Duodenal mucosa (tissue), 2 donors: Measurements from ENCODE around the gene EDIL3.
"Not testable (repeated sequence)": the region's sequence is repeated elsewhere in the genome, so short reads cannot be mapped to it uniquely, and the experiment has no call there.

ENCODE experiments used
- H3K27ac ChIP-seq: one replicate; pipeline ENCODE4 v1.7.0; 2013; ENCODE audit warnings: low read depth, low read length
- H3K27me3 ChIP-seq, 2 donors: one replicate each; pipeline ENCODE4 v1.7.0; 2013; ENCODE audit warnings: low read length in 2 of 2, control low read depth in 1 of 2; ENCODE audit not compliant: insufficient read depth in 2 of 2, control insufficient read depth in 1 of 2
- H3K36me3 ChIP-seq, 2 donors: one replicate each; pipeline ENCODE4 v1.7.0; 2013; ENCODE audit warnings: low read length in 2 of 2, control low read depth in 1 of 2; ENCODE audit not compliant: insufficient read depth in 2 of 2, control insufficient read depth in 1 of 2
- H3K4me1 ChIP-seq, 2 donors: one replicate each; pipeline ENCODE4 v1.7.0; 2013; ENCODE audit warnings: low read length in 2 of 2, control low read depth in 1 of 2; ENCODE audit not compliant: insufficient read depth in 2 of 2, control insufficient read depth in 1 of 2
- H3K4me3 ChIP-seq, 2 donors: one replicate each; pipeline ENCODE4 v1.7.0; 2013; ENCODE audit warnings: low read length in 2 of 2, low read depth in 1 of 2
- H3K9ac ChIP-seq, 2 donors: one replicate each; pipeline ENCODE4 v1.7.0; 2013; ENCODE audit warnings: low read length in 2 of 2, low read depth in 1 of 2
- H3K9me3 ChIP-seq, 2 donors: one replicate each; pipeline ENCODE4 v1.7.0; 2013; ENCODE audit warnings: low read length in 2 of 2, control low read depth in 1 of 2; ENCODE audit not compliant: control insufficient read depth in 1 of 2

EDIL3 gene

GRCh38 chr5:84360056-84360455, 24.6 kb downstream of the EDIL3 start:
- no peaks in the 10 kb centered on the region for H3K9me3 ChIP-seq
- H3K9ac ChIP-seq = no peak overlapping the region
- H3K36me3 ChIP-seq = no peaks in the 10 kb centered on the region
- no peaks in the 10 kb centered on the region for H3K27me3 ChIP-seq
- no peak overlapping the region for H3K4me3 ChIP-seq
- no peak overlapping the region for H3K27ac ChIP-seq
- peaks cover 0 to 4% of the 10 kb centered on the region in 2 donors for H3K4me1 ChIP-seq

- Histone ChIP-seq H3K9ac (no peak overlapping the region), H3K27me3 (no peaks in the 10 kb centered on the region), H3K4me1 (no peaks in the 10 kb centered on the region), H3K27ac (no peak overlapping the region), H3K36me3 (no peaks in the 10 kb centered on the region), H3K9me3 (no peaks in the 10 kb centered on the region), H3K4me3 (no peak overlapping the region)
These were observed 30.6 kb downstream of the EDIL3 start for GRCh38 chr5:84354101-84354500.

GRCh38 chr5:84344788-84345187, 39.9 kb downstream of the EDIL3 start:
- no peaks in the 10 kb centered on the region for H3K4me1 ChIP-seq
- H3K9ac ChIP-seq = no peak overlapping the region
- H3K27me3 ChIP-seq = no peaks in the 10 kb centered on the region
- no peaks in the 10 kb centered on the region for H3K36me3 ChIP-seq
- no peaks in the 10 kb centered on the region for H3K9me3 ChIP-seq
- no peak overlapping the region for H3K4me3 ChIP-seq
- no peak overlapping the region for H3K27ac ChIP-seq

- Histone ChIP-seq H3K4me3 (no peak overlapping the region), H3K9ac (no peak overlapping the region), H3K27ac (no peak overlapping the region), H3K36me3 (no peaks in the 10 kb centered on the region), H3K4me1 (no peaks in the 10 kb centered on the region), H3K27me3 (no peaks in the 10 kb centered on the region), H3K9me3 (no peaks in the 10 kb centered on the region)
These were observed 41.5 kb downstream of the EDIL3 start for GRCh38 chr5:84343171-84343570.

- H3K27ac ChIP-seq = no peak overlapping the region
- H3K4me3 ChIP-seq = no peak overlapping the region
- H3K4me1 ChIP-seq = no peaks in the 10 kb centered on the region
- no peaks in the 10 kb centered on the region for H3K36me3 ChIP-seq
- H3K9ac ChIP-seq = no peak overlapping the region
- no peaks in the 10 kb centered on the region for H3K27me3 ChIP-seq
- no peaks in the 10 kb centered on the region for H3K9me3 ChIP-seq
These were observed 52.6 kb downstream of the EDIL3 start for GRCh38 chr5:84332106-84332505.

GRCh38 chr5:84327591-84327990, 57.1 kb downstream of the EDIL3 start:
- no peaks in the 10 kb centered on the region for H3K27me3 ChIP-seq
- no peak overlapping the region for H3K9ac ChIP-seq
- H3K9me3 ChIP-seq = peaks cover 1 to 2% of the 10 kb centered on the region in 2 donors
- no peak overlapping the region for H3K27ac ChIP-seq
- no peak overlapping the region for H3K4me3 ChIP-seq
- H3K36me3 ChIP-seq = no peaks in the 10 kb centered on the region
- no peaks in the 10 kb centered on the region for H3K4me1 ChIP-seq

GRCh38 chr5:84322646-84323045, 62.0 kb downstream of the EDIL3 start:
- Histone ChIP-seq H3K4me3 (no peak overlapping the region), H3K27me3 (no peaks in the 10 kb centered on the region), H3K9ac (no peak overlapping the region), H3K9me3 (peaks cover 3 to 6% of the 10 kb centered on the region in 2 donors), H3K36me3 (no peaks in the 10 kb centered on the region), H3K27ac (no peak overlapping the region), H3K4me1 (no peaks in the 10 kb centered on the region)

- not testable (repeated sequence) for H3K36me3 ChIP-seq, H3K9me3 ChIP-seq, H3K27ac ChIP-seq, H3K9ac ChIP-seq, H3K4me3 ChIP-seq, H3K27me3 ChIP-seq, H3K4me1 ChIP-seq
These were observed 66.9 kb downstream of the EDIL3 start for GRCh38 chr5:84317826-84318225.

- not testable (repeated sequence) for H3K9ac ChIP-seq, H3K9me3 ChIP-seq, H3K36me3 ChIP-seq, H3K4me3 ChIP-seq, H3K4me1 ChIP-seq, H3K27me3 ChIP-seq, H3K27ac ChIP-seq
These were observed 72.4 kb downstream of the EDIL3 start for GRCh38 chr5:84312280-84312679.

GRCh38 chr5:84309850-84310249, 74.8 kb downstream of the EDIL3 start:
- not testable (repeated sequence) for H3K36me3 ChIP-seq, H3K4me1 ChIP-seq, H3K9me3 ChIP-seq, H3K9ac ChIP-seq, H3K27me3 ChIP-seq, H3K27ac ChIP-seq, H3K4me3 ChIP-seq

GRCh38 chr5:84306601-84307000, 78.1 kb downstream of the EDIL3 start:
- Histone ChIP-seq H3K9me3 (no peaks in the 10 kb centered on the region), H3K27ac (no peak overlapping the region), H3K9ac (no peak overlapping the region), H3K4me3 (no peak overlapping the region), H3K4me1 (no peaks in the 10 kb centered on the region), H3K36me3 (no peaks in the 10 kb centered on the region), H3K27me3 (no peaks in the 10 kb centered on the region)
